ENCODE measurements around the gene NOLC1.

GRCh38 chr10:102140913-102141540, 11.2 kb upstream of the NOLC1 start:
- TF ChIP-seq USF2 (CRISPR knock-in tag; IDR thresholded peaks at IDR 0.05) (no peak), JUN (CRISPR knock-in tag; IDR thresholded peaks at IDR 0.05) (no peak), ATF6 (CRISPR knock-in tag; IDR thresholded peaks at IDR 0.05) (no peak), CTCF (IDR thresholded peaks at IDR 0.05) (no peak), SMAD3 (CRISPR knock-in tag; IDR thresholded peaks at IDR 0.05; ENCODE audit: borderline replicate concordance) (no peak), MAX (CRISPR knock-in tag; IDR thresholded peaks at IDR 0.05) (no peak), TP53 (CRISPR knock-in tag; IDR thresholded peaks at IDR 0.05) (no peak), HMGXB4 (CRISPR knock-in tag; IDR thresholded peaks at IDR 0.05) (no peak), NR2C2 (CRISPR knock-in tag; IDR thresholded peaks at IDR 0.05) (no peak)
